GM19351 (cell line): ENCODE data around the gene GRIFIN.
"Not testable (repeated sequence)": the region's sequence is repeated elsewhere in the genome, so short reads cannot be mapped to it uniquely, and the experiment has no call there.

ENCODE experiments used
- ATAC-seq: cut with Tn5 transposase; IDR thresholded peaks from one replicate; pipeline ENCODE4 v1.9.1; 2021; ENCODE audit warnings: mild to moderate bottlenecking, moderate library complexity; ENCODE audit not compliant: unreplicated experiment

GRIFIN gene

GRCh38 chr7:2480070-2480408 is 3.8 kb upstream of the GRIFIN start:
- ATAC-seq = no peak

- ATAC-seq = no peak
Measured at GRCh38 chr7:2479276-2480069, 3.3 kb upstream of the GRIFIN start.

- no peak for ATAC-seq
Measured at GRCh38 chr7:2478800-2479199, 2.6 kb upstream of the GRIFIN start.

GRCh38 chr7:2478399-2478785 is 2.2 kb upstream of the GRIFIN start:
- no peak for ATAC-seq

- ATAC-seq = peak; percentile 70
Measured at GRCh38 chr7:2477447-2478398, 1.5 kb upstream of the GRIFIN start.

- ATAC-seq = no peak
Measured at GRCh38 chr7:2476776-2477446, 713 bp upstream of the GRIFIN start.

GRCh38 chr7:2475678-2476015 is 551 bp downstream of the GRIFIN start:
- no peak for ATAC-seq

- no peak for ATAC-seq
Measured at GRCh38 chr7:2474813-2475677, 1.2 kb downstream of the GRIFIN start.

GRCh38 chr7:2474224-2474623 is 2.0 kb downstream of the GRIFIN start:
- ATAC-seq = no peak

- no peak for ATAC-seq
Measured at GRCh38 chr7:2473496-2474180, 2.6 kb downstream of the GRIFIN start.

- no peak for ATAC-seq
Measured at GRCh38 chr7:2472739-2473138, 3.5 kb downstream of the GRIFIN start.

GRCh38 chr7:2471396-2471795 is 4.8 kb downstream of the GRIFIN start:
- no peak for ATAC-seq

GRCh38 chr7:2471022-2471329 is 5.2 kb downstream of the GRIFIN start:
- no peak for ATAC-seq

- ATAC-seq = no peak
Measured at GRCh38 chr7:2470204-2471021, 5.8 kb downstream of the GRIFIN start.

GRCh38 chr7:2469460-2470203 is 6.6 kb downstream of the GRIFIN start:
- ATAC-seq = not testable (repeated sequence)

- no peak for ATAC-seq
Measured at GRCh38 chr7:2468227-2468626, 8.0 kb downstream of the GRIFIN start.

GRCh38 chr7:2466675-2467074 is 9.5 kb downstream of the GRIFIN start:
- no peak for ATAC-seq

GRCh38 chr7:2465928-2466327 is 10.3 kb downstream of the GRIFIN start:
- ATAC-seq = no peak

- no peak for ATAC-seq
Measured at GRCh38 chr7:2462731-2463130, 13.5 kb downstream of the GRIFIN start.
